MV-4-11 (cell line): Measurements from ENCODE around the gene TMIE.
"Not testable (repeated sequence)": the region's sequence is repeated elsewhere in the genome, so short reads cannot be mapped to it uniquely, and the experiment has no call there.

Experiments
- DNase-seq: peaks from one replicate; lab custom pipeline; 2025; lab: John Stamatoyannopoulos, UW

TMIE gene

DNA sequence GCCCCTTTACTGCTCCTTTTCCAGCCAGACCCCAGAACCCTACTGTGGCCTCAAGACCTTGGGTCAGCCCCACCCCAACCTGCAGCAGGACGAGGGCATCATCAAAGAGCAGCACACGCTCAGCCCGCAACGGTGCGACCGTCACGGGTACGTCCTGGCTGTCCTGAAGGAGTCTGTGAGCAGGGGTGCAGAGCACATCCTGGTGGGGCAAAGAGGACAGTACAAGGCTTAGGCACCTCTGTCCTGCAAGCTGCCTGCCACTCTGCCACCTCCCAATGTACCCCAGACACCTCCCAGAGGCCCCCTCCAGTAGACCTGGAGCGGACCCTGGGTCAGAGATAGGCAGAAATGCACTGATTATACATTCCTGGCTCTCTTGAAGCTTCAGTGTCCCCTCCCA lies 15.7 kb upstream of the TMIE start:
- no peak for DNase-seq

DNA sequence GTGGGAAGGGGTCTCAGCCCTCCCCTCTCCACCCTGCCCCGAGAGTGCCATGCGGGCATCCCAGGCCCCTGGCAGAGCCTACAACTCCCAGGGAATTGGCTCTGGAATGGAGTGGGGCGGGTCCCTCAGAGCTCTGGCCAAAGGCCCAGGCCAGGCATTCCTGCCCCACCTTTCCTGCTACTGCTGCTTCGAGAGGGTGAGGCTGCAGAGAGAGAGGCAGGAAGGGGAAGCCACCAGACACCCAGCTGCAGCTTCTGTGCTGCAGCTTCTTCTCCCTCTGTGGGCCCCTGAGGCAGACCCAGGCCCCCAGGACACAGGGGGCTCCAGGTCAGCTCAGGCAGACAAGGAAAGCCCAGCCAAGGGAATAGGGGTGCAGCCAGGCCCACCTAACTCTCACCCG lies 10.4 kb upstream of the TMIE start:
- no peak for DNase-seq

DNA sequence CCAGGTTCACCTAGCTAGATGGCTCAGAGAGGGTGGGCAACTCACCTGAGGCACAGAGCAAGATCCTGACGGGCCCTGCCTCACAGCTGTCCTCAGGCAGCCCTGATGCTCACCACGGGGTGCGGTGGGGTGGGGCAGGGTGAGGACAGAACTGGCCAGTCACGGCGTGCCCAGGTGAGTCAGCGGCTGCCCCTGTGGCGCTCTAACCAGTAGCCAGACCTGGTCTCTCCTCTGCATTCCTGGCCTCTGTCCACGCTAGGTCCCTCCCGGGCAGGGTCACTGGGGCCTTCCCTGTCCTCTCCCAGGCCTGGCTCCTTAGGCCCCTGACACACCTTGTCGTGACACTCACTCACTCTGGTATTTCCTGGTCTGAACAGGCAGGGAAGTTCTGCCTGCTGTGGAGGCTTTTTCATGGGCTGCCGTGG lies 8.6 kb upstream of the TMIE start:
- no peak for DNase-seq

DNA sequence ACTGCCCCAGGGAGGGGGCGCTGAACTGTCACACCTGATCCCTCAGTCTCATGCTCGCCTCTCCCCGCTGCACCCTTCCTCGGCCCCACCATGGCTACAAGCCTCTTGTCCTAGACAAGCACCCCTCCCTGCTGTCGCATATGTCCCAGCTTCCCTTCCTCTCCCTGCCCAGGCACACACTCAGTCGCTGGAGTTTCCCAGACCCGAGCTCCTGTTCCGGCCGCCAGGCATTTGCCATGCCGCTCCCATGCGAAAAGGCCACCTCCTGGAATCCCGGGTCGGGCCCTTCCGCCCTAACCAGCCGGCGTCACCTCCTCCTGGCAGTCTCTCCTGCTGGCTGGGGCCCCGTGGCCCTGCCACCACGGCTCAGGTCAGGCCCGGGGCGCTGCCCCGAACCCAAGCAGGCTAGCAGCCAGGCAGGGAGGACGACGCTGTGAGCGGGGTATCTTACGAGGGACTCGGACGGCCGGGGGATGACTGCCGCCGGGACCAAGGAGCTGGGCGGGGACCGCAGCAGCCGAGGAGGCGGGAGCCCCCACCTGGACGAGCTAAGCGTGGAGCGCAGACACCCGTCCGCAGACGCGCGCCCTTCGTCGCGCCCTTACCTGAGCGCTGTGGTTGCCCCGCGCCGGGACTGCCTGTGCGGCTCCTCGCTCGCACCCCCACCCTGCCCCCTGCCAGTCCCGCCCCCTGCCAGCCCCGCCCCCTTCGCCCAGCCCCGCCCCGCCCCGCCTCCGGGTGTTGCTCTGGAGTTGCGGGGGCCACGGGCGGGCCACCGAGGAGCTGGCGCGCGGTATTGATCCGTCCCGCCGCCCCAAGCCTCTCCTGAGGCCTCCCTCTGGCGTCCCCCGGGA lies 7.9 kb upstream of the TMIE start, which contains the start of gene ALS2CL:
TSS of gene ALS2CL (minus strand) at position 642 of the 854 bp plus-strand sequence. CDS start 4,239 bp downstream, outside the sequence.
- no peak for DNase-seq

DNA sequence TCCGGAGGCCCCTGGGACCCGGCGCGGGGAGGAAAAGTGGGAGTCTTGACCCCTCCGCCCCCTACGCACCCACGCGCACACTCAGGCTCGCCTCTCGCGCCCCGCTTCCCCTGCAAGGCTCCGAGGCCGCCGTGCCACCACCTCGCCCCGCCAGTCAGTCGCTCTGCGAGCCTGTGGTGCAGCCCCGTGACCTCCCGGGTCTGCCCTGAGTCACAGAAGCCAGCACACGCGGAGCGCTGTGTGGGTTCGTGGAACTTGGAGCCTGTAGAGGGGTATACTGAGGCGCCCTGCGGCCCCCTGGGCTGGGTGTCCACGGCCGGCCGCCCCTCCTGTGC lies 7.3 kb upstream of the TMIE start:
- peak; percentile 4 for DNase-seq

DNA sequence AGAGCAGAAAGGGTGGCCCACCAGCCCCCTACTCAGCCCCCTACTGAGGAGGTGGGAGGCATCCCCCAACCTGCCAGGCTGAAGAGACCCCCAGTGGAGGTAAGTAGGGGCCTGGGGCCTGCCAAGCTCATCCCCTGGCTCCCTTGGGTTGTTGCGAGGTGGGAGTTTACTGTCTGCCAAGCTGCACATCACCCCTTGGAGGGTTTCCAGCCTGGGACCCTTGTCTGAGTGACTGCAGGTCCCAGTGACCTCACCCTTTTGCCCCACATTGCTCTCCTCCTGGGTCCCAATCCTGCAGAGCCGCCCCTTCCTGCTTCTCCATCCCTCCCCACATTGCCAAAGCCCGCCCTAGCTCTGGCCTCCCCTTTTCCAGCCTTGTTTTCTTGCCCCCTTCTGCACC lies 6.7 kb upstream of the TMIE start:
- no peak for DNase-seq

DNA sequence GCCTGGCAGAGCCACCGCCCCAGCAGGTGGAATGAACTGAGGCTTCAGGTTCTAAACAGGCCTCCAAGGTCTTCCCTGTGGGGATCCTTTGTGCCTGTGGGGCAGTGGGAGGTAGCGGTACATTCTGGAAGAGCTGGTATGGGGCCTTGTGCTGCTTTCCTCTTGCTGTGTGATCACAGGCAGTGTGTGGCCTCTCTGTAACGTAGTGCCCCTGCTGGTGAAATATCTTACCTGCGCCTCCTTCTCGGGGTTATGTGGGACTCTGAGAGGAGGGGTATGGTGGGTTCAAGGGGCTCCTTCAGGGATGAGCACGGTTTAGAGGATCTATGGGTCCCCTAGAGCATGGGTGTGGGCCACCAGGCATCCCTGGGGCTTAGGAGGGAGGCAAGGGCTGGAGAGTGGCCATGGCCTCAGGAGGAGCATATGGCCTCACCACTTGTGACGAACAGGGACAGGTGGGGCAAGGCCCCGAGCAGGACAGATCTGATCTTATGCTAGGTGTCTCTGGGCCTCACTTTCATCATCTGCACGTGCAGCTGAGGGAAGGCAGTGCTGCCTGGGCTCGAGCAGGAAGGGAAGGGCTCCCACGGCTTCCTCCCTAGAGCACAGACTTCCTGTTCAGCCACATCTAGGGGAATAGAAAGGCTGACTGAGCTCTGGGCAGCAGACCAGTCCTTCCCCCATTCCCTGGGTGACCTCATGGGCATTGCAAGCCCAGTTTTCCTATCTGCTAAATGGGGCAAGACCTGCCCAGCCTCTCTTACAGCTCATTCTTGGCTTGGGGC lies 5.8 kb upstream of the TMIE start:
- DNase-seq = peak; percentile 82

DNA sequence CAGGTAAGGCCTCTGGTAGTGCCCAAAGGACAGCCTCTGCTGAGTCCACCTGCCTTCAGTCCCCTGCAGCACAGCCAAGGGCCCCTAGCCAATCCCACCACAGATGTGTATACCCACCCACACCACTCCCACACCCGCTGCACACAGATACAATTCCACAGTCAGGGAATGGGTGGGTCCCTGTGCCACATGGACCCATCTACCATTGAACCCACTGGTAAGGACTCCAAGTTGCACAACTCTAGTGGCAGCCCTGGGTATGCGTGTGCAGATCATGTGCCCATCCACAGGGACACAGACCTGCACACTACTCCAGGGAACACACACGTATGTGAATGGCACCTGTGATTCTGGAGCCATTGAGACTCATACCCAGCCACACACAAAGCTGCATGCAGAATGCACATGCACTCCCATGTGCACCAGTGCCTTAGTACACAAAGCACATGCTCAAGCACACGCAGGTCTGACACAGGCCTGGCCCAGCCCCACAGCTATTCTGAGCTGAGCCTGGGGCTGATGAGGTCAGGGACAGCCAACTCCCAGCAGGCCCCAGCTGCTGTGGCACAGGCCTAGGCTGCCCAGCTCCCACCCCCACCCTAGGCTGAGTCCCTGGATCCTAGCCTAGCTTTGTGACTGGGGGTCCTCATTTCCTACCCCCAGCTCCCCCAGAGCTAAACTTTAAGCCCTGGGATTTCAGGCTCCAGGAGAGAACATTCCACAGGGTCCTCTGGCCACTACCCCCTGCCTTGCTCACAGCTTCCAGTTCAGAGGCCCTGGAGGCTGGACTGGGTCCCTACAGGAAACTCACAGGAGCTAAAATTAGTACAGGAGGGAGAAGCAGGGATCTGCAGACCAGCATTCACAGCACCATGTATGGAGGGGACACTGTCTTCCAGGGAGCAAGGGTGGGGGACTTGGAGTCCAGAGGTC lies 5.0 kb upstream of the TMIE start:
- DNase-seq = no peak

DNA sequence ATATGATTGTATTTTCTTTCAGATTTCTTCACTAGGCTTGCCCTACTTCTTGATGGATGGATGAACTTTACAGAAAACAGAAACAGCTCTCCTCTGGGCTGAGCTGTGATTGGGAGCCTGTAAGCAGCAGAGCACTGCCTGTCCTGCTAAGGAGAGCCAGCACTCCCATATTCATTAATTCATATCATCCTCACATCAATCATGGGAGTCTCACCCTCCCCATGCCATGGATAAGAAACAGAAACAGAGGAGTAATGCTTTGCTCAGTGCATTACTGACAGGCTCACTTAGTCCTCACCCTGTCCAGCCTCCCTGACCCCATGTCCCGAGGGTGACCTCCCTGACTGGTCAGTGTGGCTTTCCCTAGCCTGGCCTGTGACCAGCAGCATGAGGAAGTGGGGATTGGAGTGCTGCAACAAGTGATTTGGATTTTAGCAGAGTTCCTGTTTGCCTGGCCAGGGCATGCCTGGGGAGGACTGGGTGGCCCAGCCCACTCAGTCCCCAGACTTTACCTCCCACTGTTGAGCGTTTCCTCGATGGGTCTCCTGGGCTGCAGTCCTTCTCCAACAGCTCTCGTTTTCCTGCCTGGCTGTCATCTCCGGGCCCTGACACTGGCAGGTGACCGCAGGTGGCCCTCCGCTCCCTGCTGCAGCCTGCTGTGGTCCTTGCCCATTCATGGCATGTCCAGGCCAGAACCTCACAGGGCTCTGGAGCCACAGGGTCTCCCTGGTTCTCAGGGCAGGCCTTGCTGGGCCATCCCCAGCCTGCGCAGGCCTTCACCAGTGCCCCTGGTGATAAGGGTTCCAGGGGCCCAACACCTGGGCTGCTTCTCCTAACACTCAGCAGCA lies 1.3 kb upstream of the TMIE start:
- DNase-seq = peak; percentile 76

DNA sequence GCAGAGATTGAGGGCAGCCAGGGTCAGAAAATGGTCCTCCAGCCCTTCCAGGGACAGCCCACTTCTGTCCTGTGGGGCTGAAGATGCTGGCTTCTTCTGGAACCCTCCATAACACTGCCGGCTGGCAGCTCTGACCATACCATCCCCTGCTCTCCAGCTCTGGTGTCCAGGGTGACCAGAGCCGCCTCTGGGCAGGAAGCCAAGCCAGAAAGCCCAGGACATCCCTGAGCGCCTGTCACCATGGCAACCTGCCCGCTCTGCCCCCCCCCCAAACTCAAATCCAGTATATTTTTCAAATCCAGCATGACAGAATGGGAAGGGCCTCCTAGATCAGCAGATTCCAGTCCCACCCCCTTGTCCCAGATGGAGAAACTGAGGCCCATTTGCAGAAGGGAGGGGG lies 420 bp upstream of the TMIE start:
- DNase-seq = no peak

DNA sequence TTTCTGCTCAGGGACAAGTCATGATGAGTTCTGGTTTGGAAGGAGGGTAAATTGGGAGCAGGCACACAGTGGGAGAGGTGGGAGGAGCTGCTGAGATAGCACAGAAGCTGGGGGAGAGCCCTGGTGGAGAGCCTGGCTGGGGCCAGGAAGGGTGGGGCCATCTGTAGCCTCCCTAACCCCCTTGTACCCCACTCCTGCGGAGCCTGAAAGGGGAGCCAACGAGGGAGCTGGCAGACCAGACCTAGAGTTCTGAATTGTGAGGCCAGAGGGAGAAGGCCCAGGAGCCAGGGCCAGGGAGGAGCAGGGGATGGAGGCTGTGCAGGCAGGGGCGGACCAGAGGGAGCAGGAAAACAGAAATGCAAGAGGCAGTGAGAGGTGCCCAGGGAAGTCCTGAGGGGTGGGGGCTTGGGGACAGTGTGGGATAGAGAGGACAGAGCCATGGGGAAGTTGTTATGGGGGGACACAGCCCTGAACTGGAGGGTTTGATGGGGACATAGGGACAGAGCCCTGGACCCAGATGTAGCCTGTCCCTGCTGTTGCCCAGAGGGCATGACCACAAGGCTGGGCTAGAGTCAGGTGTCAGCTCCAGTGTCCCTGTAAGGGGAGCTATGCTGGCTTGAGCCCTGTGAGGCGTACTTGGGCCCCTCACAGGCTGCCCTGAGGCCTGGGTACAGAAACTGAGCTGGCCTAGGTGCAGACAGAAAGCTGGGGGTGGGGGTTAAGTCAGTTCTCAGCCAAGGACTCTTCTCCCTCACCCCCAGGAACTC lies 1.2 kb downstream of the TMIE start:
- no peak for DNase-seq

DNA sequence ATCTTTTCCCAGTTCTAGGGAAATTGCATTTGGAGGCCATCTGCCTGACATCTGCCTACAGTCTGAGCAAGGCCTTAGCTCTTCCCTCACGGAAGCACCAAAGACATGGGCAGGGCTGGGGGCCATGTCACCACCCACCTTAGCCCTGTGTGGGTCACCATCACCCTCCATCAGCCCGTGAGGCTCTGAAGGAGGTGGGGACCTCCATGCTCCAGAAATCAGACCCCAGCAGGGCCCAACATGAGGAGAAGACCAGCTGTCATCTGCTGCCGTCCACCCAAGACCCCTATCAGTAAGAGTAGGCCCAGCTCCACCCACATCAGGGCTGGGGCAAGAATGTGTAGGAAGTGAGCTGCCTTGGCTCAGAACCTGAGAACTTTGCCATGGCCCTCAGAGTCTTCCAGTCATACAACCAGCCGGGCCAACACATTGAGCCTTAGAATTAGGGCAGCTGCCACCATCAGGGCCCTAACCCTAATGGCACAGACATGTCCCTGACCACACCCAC lies 1.9 kb downstream of the TMIE start:
- DNase-seq = no peak

DNA sequence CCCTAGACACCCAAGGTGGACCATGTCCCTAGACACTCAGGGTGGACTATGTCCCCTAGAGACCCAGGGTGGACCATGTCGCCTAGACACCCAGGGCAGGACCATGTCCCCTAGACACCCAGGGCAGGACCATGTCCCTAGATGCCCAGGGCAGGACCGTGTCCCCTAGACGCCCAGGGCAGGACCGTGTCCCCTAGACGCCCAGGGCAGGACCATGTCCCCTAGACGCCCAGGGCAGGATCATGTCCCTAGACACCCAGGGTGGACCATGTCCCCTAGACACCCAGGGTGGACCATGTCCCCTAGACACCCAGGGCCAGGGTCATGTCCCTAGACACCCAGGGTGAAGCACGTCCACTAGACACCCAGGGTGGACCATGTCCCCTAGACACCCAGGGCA lies 3.2 kb downstream of the TMIE start:
- not testable (repeated sequence) for DNase-seq

DNA sequence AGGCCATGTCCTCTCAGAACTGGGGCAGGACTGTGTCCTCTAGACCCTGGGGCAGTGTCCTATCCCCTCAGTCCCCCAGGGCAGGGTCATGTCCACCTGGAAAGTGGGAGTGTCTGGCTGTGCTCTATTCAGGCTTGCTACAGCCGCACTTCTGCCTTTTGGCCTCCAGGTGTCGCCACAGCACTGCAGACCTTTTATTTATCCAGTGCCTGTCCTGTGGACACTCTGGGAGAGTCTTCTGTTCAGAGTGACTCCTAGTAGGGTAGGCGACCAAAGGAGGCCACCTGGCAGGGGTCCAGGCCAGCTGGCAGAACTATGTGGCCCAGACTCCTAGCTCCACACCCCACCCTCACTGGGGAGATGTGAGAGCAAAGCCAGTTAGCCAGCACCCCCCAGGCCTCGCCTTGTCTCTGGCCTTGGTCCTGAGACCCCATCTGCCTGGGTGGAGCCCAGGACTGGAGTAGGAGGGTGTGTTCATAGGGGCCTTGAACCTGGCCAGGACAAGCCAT lies 3.9 kb downstream of the TMIE start:
- DNase-seq = peak; percentile 47

DNA sequence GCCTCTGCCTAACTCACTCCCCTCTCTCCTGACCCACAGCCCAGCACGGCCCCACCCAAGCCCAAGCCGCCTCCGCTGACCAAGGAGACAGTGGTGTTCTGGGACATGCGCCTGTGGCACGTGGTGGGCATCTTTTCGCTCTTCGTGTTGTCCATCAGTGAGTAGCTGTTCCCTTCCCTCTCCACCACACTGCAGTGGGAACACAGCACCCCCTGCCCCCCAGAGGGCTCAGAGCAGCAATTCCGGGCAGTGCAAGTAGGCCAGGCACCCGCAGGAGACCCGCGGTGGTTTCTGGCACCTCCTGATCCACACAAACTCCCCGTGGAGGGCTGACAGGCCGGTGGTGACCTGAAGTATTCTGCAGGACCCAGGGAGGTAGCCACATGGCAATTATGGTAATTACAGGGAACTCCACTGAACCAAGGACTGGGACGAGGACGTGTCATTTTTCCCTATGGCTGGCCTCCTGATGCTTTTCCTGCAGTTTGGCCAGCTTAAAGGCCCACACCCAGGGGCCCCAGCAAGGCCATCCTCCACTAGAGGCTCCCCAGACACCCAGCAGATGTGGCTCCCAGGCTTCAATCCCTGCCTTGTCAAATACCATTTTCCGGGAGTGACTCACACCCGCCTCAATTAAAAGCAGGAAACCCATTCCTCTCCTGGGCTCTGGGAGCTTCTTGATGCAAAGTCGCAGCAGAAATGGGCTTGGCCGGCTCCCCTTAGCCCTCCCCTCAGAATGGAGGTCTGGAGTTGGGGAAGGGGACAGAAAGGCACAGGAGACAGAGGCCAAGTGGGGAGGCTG lies 4.8 kb downstream of the TMIE start:
- no peak for DNase-seq

DNA sequence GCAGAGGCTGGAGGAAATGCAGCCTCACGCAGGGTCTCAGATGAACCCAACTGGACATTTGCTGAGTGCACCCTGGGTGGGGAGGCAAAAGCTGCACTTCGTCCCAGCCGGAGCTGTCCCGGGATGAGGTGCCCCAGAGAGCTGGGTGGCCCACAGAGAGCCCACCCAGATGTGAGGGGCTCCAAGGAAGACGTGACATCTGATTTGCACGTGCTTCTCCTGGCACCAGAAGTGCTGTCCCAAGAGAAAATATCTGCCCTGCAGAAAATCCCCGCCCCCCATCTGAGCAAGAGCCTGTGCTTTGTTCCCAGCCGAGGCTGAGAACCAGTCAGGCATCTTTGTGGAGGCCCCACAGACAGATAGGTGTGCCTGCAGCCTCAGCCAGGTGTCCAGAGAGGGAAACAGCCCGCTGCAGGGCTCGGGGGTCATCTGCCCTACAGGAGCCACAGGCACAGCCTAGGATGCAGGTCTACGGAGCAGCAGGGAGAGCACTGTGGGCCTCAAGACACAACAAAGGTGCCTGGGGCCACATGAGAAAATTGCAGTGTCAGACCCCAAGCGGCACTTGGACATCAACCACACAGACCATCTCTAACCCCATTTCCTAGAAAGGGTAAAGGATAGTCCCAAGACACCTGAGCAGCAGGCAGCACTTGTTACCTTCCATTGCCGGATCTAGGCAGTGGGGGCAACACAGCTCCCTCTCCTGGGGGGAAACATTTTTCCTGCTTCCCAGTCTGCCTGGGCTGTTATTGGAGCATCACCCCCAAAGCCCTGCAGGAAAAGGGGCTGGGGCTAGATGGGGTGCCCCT lies 5.8 kb downstream of the TMIE start:
- DNase-seq = no peak

DNA sequence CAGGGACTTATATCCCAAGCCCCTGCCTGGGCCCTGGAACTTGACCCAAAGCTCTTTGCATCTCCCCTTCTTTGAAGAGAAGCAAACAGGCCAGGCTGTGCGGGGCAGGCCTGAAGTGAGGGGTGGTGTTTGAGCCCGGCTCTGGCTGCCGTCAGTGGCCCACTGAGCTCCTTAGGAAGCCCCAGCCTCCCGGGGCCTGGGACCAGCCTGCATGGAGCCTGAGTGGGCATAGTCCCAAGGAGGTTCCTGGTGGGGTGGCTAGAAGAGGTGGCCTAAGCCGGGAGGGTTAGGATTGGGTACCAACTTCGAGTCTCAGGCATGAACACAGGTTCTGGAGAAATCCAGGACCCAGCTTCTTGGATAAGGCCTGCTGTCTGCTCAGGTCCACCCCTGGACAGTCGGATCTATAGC lies 6.4 kb downstream of the TMIE start:
- no peak for DNase-seq

DNA sequence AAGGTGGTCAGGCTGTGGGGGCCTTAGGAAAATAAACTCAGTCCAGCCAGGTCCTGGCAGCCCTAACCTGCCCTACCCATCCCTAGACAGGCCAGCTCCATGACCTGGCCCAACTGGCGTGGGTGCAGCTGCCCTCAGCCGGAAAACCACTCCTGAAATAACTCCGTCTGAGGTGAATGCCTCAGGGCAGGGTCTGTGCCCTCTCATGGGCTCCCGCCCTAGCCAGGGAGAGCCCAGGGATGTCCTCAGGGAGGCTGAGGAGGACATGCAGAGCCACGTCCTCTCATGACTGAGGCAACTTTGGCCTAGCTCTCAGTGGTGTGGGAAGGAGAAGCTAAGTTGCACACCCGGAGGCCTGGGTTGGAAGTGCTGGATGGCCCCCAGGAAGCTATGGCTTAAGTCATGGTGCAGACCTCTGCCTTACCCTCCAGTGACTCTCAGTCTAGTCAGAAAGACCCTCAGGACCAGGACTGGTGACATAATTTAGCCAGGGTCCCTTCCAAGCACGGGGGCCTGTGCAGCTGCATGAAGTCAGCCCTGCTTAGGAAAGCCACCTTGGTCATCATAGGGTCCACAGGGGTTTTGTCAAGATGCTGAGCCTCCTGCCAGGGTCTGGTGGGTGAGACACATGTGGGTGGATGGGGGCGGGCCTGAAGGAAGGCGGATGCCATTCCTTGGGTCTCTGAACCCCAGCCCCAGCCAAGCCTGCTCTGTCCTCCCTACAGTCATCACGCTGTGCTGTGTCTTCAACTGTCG lies 7.4 kb downstream of the TMIE start:
- DNase-seq = no peak
